HTR-8/SVneo (cell line): ENCODE data around the gene PDK2.

ENCODE experiments used
- DNase-seq: peaks from one replicate; pipeline ENCODE4 v3.0.0; 2011; ENCODE audit warnings: low spot score, mixed read lengths; ENCODE audit not compliant: insufficient read length
- FAIRE-seq: peaks from 2 replicates; lab custom pipeline; 2011; peaks lifted over from hg19 to GRCh38; lab: Jason Lieb, UNC

Gene PDK2

GRCh38 chr17:50145532-50146229 lies 50.5 kb downstream of the PDK2 start:
- DNase-seq (no peak), FAIRE-seq (peak; percentile 4)

- DNase-seq (no peak), FAIRE-seq (peak; percentile 51)
Measured at GRCh38 chr17:50146230-50146926, 51.2 kb downstream of the PDK2 start.

GRCh38 chr17:50146927-50147665 lies 51.9 kb downstream of the PDK2 start:
- no peak for FAIRE-seq
- DNase-seq = no peak

GRCh38 chr17:50147841-50148225 lies 52.7 kb downstream of the PDK2 start:
- FAIRE-seq = peak; percentile 36

GRCh38 chr17:50148226-50149090 lies 53.3 kb downstream of the PDK2 start:
- peak; percentile 83 for FAIRE-seq
- DNase-seq = peak; percentile 68

More at GRCh38 chr17:50147841-50148225, 52.7 kb downstream of the PDK2 start:
- no peak for DNase-seq

- FAIRE-seq = no peak
- DNase-seq = no peak
Measured at GRCh38 chr17:50149091-50149416, 53.9 kb downstream of the PDK2 start.

GRCh38 chr17:50149417-50150353 lies 54.5 kb downstream of the PDK2 start:
- DNase-seq = no peak
- FAIRE-seq = peak; percentile 59

- no peak for FAIRE-seq
Measured at GRCh38 chr17:50150354-50151040, 55.3 kb downstream of the PDK2 start, which contains the start of gene PPP1R9B. Gene PPP1R9B, minus strand, starts transcription at chr17:50150677. Its CDS starts 164 bp downstream, at chr17:50150513.

GRCh38 chr17:50151041-50151936 lies 56.1 kb downstream of the PDK2 start:
- DNase-seq (peak; percentile 97), FAIRE-seq (peak; percentile 90)

More at GRCh38 chr17:50150354-50151040, 55.3 kb downstream of the PDK2 start, which contains the start of gene PPP1R9B:
- no peak for DNase-seq

GRCh38 chr17:50151937-50152547 lies 56.9 kb downstream of the PDK2 start:
- peak; percentile 95 for FAIRE-seq
- peak; percentile 96 for DNase-seq

GRCh38 chr17:50152736-50153135 lies 57.6 kb downstream of the PDK2 start:
- DNase-seq (no peak), FAIRE-seq (no peak)

- FAIRE-seq (no peak), DNase-seq (no peak)
Measured at GRCh38 chr17:50153650-50154575, 58.8 kb downstream of the PDK2 start.

- FAIRE-seq (no peak), DNase-seq (no peak)
Measured at GRCh38 chr17:50154604-50155003, 59.5 kb downstream of the PDK2 start.

- DNase-seq = no peak
- no peak for FAIRE-seq
Measured at GRCh38 chr17:50155115-50155819, 60.1 kb downstream of the PDK2 start.

- DNase-seq (no peak), FAIRE-seq (peak; percentile 54)
Measured at GRCh38 chr17:50157891-50158290, 62.7 kb downstream of the PDK2 start.
